ES-I3 (cell line): Measurements from ENCODE around the gene DCAF11.

ENCODE experiments used
- H3K36me3 ChIP-seq: 2 replicates; pipeline ENCODE4 v1.6.1; 2013; ENCODE audit warnings: mild to moderate bottlenecking, low read length, control low read depth, moderate library complexity; ENCODE audit not compliant: insufficient read depth
- H3K4me1 ChIP-seq: 2 replicates; pipeline ENCODE4 v1.6.1; 2013; ENCODE audit warnings: mild to moderate bottlenecking, control low read depth, low read length; ENCODE audit not compliant: insufficient read depth
- H3K9ac ChIP-seq: 2 replicates; pipeline ENCODE4 v1.6.1; 2013; ENCODE audit warnings: low read depth, mild to moderate bottlenecking, low read length, moderate library complexity
- H3K9me3 ChIP-seq: 2 replicates; pipeline ENCODE4 v1.6.1; 2013; ENCODE audit warnings: mild to moderate bottlenecking, low read length, moderate library complexity; ENCODE audit not compliant: control insufficient read depth, insufficient read depth

The DCAF11 gene

GRCh38 chr14:24086193-24086955 is 28.2 kb upstream of the DCAF11 start:
- no peak overlapping the region for H3K9ac ChIP-seq
- no peaks in the 10 kb centered on the region for H3K36me3 ChIP-seq
- peaks cover 3% of the 10 kb centered on the region; the same call in 1 of the 2 replicates for H3K4me1 ChIP-seq
- no peaks in the 10 kb centered on the region for H3K9me3 ChIP-seq

GRCh38 chr14:24087004-24087403 is 27.6 kb upstream of the DCAF11 start:
- Histone ChIP-seq H3K9ac (no peak overlapping the region), H3K36me3 (no peaks in the 10 kb centered on the region), H3K4me1 (peaks cover 2% of the 10 kb centered on the region; the same call in 1 of the 2 replicates), H3K9me3 (no peaks in the 10 kb centered on the region)

GRCh38 chr14:24088095-24088494 is 26.5 kb upstream of the DCAF11 start:
- no peaks in the 10 kb centered on the region for H3K36me3 ChIP-seq

GRCh38 chr14:24089890-24090289 is 24.7 kb upstream of the DCAF11 start:
- no peaks in the 10 kb centered on the region for H3K36me3 ChIP-seq
- H3K4me1 ChIP-seq, result peaks cover 9% of the 10 kb centered on the region; the same call in 1 of the 2 replicates
- H3K9ac ChIP-seq, result no peak overlapping the region
- H3K9me3 ChIP-seq, result no peaks in the 10 kb centered on the region

More at GRCh38 chr14:24088095-24088494, 26.5 kb upstream of the DCAF11 start:
- Histone ChIP-seq H3K9ac (no peak overlapping the region), H3K4me1 (peaks cover 3% of the 10 kb centered on the region; the same call in 1 of the 2 replicates), H3K9me3 (no peaks in the 10 kb centered on the region)

GRCh38 chr14:24092110-24092504 is 22.5 kb upstream of the DCAF11 start:
- H3K36me3 ChIP-seq, result peaks cover 4% of the 10 kb centered on the region; the same call in 1 of the 2 replicates

GRCh38 chr14:24092505-24093206 is 21.9 kb upstream of the DCAF11 start:
- Histone ChIP-seq H3K4me1 (peaks cover 9% of the 10 kb centered on the region), H3K9ac (no peak overlapping the region), H3K36me3 (peaks cover 4% of the 10 kb centered on the region; the same call in 1 of the 2 replicates), H3K9me3 (no peaks in the 10 kb centered on the region; the same call in 1 of the 2 replicates)

More at GRCh38 chr14:24092110-24092504, 22.5 kb upstream of the DCAF11 start:
- Histone ChIP-seq H3K9me3 (no peaks in the 10 kb centered on the region; the same call in 1 of the 2 replicates), H3K9ac (no peak overlapping the region), H3K4me1 (peaks cover 9% of the 10 kb centered on the region)

- peak overlapping the region; percentile 46 for H3K9ac ChIP-seq
Measured at GRCh38 chr14:24093207-24093900, 21.2 kb upstream of the DCAF11 start.

GRCh38 chr14:24093901-24094840 is 20.4 kb upstream of the DCAF11 start, which contains the start of gene PCK2:
Gene PCK2, plus strand, starts transcription at chr14:24094311. Its CDS starts 95 bp downstream, at chr14:24094406.
- H3K4me1 ChIP-seq, result peaks cover 9% of the 10 kb centered on the region
- peaks cover 11% of the 10 kb centered on the region; the same call in 1 of the 2 replicates for H3K36me3 ChIP-seq
- H3K9ac ChIP-seq, result peak within 1 kb of the TSS; percentile 99
- no peaks in the 10 kb centered on the region; the same call in 1 of the 2 replicates for H3K9me3 ChIP-seq

More at GRCh38 chr14:24093207-24093900, 21.2 kb upstream of the DCAF11 start:
- no peaks in the 10 kb centered on the region; the same call in 1 of the 2 replicates for H3K9me3 ChIP-seq
- peaks cover 9% of the 10 kb centered on the region for H3K4me1 ChIP-seq
- peaks cover 7% of the 10 kb centered on the region; the same call in 1 of the 2 replicates for H3K36me3 ChIP-seq

GRCh38 chr14:24094841-24095270 is 19.7 kb upstream of the DCAF11 start:
- H3K9me3 ChIP-seq, result no peaks in the 10 kb centered on the region; the same call in 1 of the 2 replicates
- H3K36me3 ChIP-seq, result peaks cover 17% of the 10 kb centered on the region
- peak overlapping the region; percentile 99 for H3K9ac ChIP-seq
- H3K4me1 ChIP-seq, result peaks cover 9% of the 10 kb centered on the region

- Histone ChIP-seq H3K4me1 (peaks cover 9% of the 10 kb centered on the region), H3K36me3 (peaks cover 21% of the 10 kb centered on the region), H3K9ac (peak overlapping the region; percentile 99), H3K9me3 (no peaks in the 10 kb centered on the region; the same call in 1 of the 2 replicates)
Measured at GRCh38 chr14:24095271-24096068, 19.1 kb upstream of the DCAF11 start.

- H3K9ac ChIP-seq, result no peak overlapping the region
- H3K36me3 ChIP-seq, result peaks cover 21% of the 10 kb centered on the region
- H3K4me1 ChIP-seq, result peaks cover 9% of the 10 kb centered on the region
- H3K9me3 ChIP-seq, result no peaks in the 10 kb centered on the region; the same call in 1 of the 2 replicates
Measured at GRCh38 chr14:24096545-24097181, 17.9 kb upstream of the DCAF11 start.

GRCh38 chr14:24098229-24098926 is 16.2 kb upstream of the DCAF11 start:
- no peaks in the 10 kb centered on the region; the same call in 1 of the 2 replicates for H3K9me3 ChIP-seq
- peaks cover 35% of the 10 kb centered on the region for H3K36me3 ChIP-seq
- H3K9ac ChIP-seq, result no peak overlapping the region
- H3K4me1 ChIP-seq, result peaks cover 3% of the 10 kb centered on the region
